Islet precursor cell (in vitro differentiated cells): ENCODE measurements around the gene CTBP1.
A peak's percentile ranks its signal among the peaks of the same experiment; 100 is the strongest.

ENCODE experiments used
- DNase-seq: peaks from one replicate; pipeline ENCODE4 v3.0.0-alpha.2; 2018

CTBP1 gene

GRCh38 chr4:1193206-1194009 lies 55.5 kb downstream of the CTBP1 start:
- no peak for DNase-seq

- DNase-seq: no peak
These were observed 56.3 kb downstream of the CTBP1 start for GRCh38 chr4:1192493-1193205.

- no peak for DNase-seq
These were observed 56.8 kb downstream of the CTBP1 start for GRCh38 chr4:1192091-1192492.

GRCh38 chr4:1191621-1192020 lies 57.3 kb downstream of the CTBP1 start:
- DNase-seq: no peak

- no peak for DNase-seq
These were observed 61.7 kb downstream of the CTBP1 start for GRCh38 chr4:1187182-1187581.

GRCh38 chr4:1183985-1184773 lies 64.8 kb downstream of the CTBP1 start:
- no peak for DNase-seq

- DNase-seq: no peak
These were observed 66.6 kb downstream of the CTBP1 start for GRCh38 chr4:1182313-1182712.

GRCh38 chr4:1180663-1181062 lies 68.3 kb downstream of the CTBP1 start:
- DNase-seq: no peak

GRCh38 chr4:1179976-1180375 lies 69.0 kb downstream of the CTBP1 start:
- DNase-seq: no peak

- DNase-seq: peak; percentile 54
These were observed 69.9 kb downstream of the CTBP1 start for GRCh38 chr4:1179089-1179441.

GRCh38 chr4:1178300-1179088 lies 70.4 kb downstream of the CTBP1 start:
- no peak for DNase-seq

GRCh38 chr4:1177274-1178141 lies 71.4 kb downstream of the CTBP1 start:
- DNase-seq: peak; percentile 47

GRCh38 chr4:1176398-1177273 lies 72.3 kb downstream of the CTBP1 start:
- no peak for DNase-seq

GRCh38 chr4:1175635-1176229 lies 73.2 kb downstream of the CTBP1 start:
- DNase-seq: no peak

GRCh38 chr4:1174941-1175634 lies 73.8 kb downstream of the CTBP1 start:
- peak; percentile 49 for DNase-seq

- DNase-seq: peak; percentile 59
These were observed 75.8 kb downstream of the CTBP1 start for GRCh38 chr4:1172971-1173757.

- peak; percentile 64 for DNase-seq
These were observed 76.6 kb downstream of the CTBP1 start, which contains the start of gene SPON2 for GRCh38 chr4:1172228-1172851. Gene SPON2 (minus strand): TSS chr4:1172583.
